ENCODE data around the gene PACRG. TPM values are rescaled to one million over a fixed set of nuclear protein-coding genes. Genes with fewer than 3 reads are reported as not detected.

Gene PACRG
- total and polyA plus RNA-seq, 10 of the 15 experiments (the other 5 are each of a cell fraction or from before 2014, with no cell fraction given): not detected

- DNase-seq (ENCODE audit: low read depth, low spot score) (no peak), ATAC-seq (no peak), FAIRE-seq (no peak)
- intact Hi-C loops (cut with micrococcal nuclease; ENCODE audit: unreplicated experiment): no loop called here
- H4K20me1 ChIP-seq (ENCODE audit: control insufficient read depth, insufficient read depth): no peaks in the 10 kb centered on the region
- in situ Hi-C loops (cut with MboI): no loop called here
- H3K27me3 ChIP-seq (replicated peaks in 1 of 2; ENCODE audit: control insufficient read depth in 2 of 2, insufficient read depth in 2 of 2, low read length in 1 of 2): no peaks in the 10 kb centered on the region; a peak in 1 of 4 replicates
- ChIA-PET POLR2A (no interaction called here), CTCF (no interaction called here), SMC1A (ENCODE audit: uncharacterized antibody, unreplicated experiment) (interaction anchor here (0.8 kb wide), 1 partner anchor 16 kb away, joined by 3 read pairs; no protein-coding TSS in a partner anchor), RAD21 (ENCODE audit: unreplicated experiment) (no interaction called here)
- no peaks in the 10 kb centered on the region for H3K36me3 ChIP-seq (ENCODE audit: control insufficient read depth in 2 of 2, insufficient read depth in 2 of 2, low read length in 1 of 2)
- H3K9me3 ChIP-seq (replicated peaks; ENCODE audit: control insufficient read depth, insufficient read depth, low read length): no peaks in the 10 kb centered on the region
- no peak overlapping the region for H3K27ac ChIP-seq (ENCODE audit: control insufficient read depth, insufficient read depth)
- H3K4me1 ChIP-seq (ENCODE audit: control insufficient read depth, insufficient read depth, low read length): no peaks in the 10 kb centered on the region
- WGBS (ENCODE audit: insufficient coverage, insufficient replicate concordance, low lambda C conversion rate, missing lambda C conversion rate): 60% methylated on average over 27 of the region's 27 CpGs
- TF ChIP-seq IRF4 (IDR thresholded peaks at IDR 0.05; ENCODE audit: low read depth, low read length) (no peak), LARP7 (IDR thresholded peaks at IDR 0.05) (no peak), KDM1A (IDR thresholded peaks at IDR 0.05; ENCODE audit: borderline replicate concordance) (no peak), CREM (IDR thresholded peaks at IDR 0.05; ENCODE audit: low read depth) (no peak), SUPT20H (IDR thresholded peaks at IDR 0.05; ENCODE audit: borderline replicate concordance, control insufficient read depth, low read depth, low read length) (no peak), ZBED1 (IDR thresholded peaks at IDR 0.05; ENCODE audit: borderline replicate concordance) (no peak), CBX3 (IDR thresholded peaks at IDR 0.05; ENCODE audit: borderline replicate concordance, low read depth) (no peak), SREBF1 (IDR thresholded peaks at IDR 0.05; ENCODE audit: low read length) (no peak), ZSCAN29 (IDR thresholded peaks at IDR 0.05) (no peak), SMAD5 (IDR thresholded peaks at IDR 0.05; ENCODE audit: low read depth) (no peak), SUZ12 (IDR thresholded peaks at IDR 0.05; ENCODE audit: unreplicated experiment) (no peak), CBX5 (IDR thresholded peaks at IDR 0.05; ENCODE audit: low read depth) (no peak), NR2C1 (IDR thresholded peaks at IDR 0.05) (no peak), STAT3 (IDR thresholded peaks at IDR 0.05; ENCODE audit: low read depth, low read length) (no peak), MAX (IDR thresholded peaks at IDR 0.05; ENCODE audit: low read depth, low read length) (no peak), HCFC1 (IDR thresholded peaks at IDR 0.05; ENCODE audit: low read length) (no peak), HDAC2 (IDR thresholded peaks at IDR 0.05) (no peak)
- TF ChIP-seq, protein P1, sequence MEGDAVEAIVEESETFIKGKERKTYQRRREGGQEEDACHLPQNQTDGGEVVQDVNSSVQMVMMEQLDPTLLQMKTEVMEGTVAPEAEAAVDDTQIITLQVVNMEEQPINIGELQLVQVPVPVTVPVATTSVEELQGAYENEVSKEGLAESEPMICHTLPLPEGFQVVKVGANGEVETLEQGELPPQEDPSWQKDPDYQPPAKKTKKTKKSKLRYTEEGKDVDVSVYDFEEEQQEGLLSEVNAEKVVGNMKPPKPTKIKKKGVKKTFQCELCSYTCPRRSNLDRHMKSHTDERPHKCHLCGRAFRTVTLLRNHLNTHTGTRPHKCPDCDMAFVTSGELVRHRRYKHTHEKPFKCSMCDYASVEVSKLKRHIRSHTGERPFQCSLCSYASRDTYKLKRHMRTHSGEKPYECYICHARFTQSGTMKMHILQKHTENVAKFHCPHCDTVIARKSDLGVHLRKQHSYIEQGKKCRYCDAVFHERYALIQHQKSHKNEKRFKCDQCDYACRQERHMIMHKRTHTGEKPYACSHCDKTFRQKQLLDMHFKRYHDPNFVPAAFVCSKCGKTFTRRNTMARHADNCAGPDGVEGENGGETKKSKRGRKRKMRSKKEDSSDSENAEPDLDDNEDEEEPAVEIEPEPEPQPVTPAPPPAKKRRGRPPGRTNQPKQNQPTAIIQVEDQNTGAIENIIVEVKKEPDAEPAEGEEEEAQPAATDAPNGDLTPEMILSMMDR (IDR thresholded peaks at IDR 0.05 in 2 of 3, conservative IDR thresholded peaks at IDR 0.05 in 1 of 3; ENCODE audit: control insufficient read depth in 2 of 3, extremely low read depth in 1 of 3, insufficient read depth in 1 of 3, low read depth in 3 of 3, low read length in 3 of 3): no peak
- TF ChIP-seq, protein P2, sequence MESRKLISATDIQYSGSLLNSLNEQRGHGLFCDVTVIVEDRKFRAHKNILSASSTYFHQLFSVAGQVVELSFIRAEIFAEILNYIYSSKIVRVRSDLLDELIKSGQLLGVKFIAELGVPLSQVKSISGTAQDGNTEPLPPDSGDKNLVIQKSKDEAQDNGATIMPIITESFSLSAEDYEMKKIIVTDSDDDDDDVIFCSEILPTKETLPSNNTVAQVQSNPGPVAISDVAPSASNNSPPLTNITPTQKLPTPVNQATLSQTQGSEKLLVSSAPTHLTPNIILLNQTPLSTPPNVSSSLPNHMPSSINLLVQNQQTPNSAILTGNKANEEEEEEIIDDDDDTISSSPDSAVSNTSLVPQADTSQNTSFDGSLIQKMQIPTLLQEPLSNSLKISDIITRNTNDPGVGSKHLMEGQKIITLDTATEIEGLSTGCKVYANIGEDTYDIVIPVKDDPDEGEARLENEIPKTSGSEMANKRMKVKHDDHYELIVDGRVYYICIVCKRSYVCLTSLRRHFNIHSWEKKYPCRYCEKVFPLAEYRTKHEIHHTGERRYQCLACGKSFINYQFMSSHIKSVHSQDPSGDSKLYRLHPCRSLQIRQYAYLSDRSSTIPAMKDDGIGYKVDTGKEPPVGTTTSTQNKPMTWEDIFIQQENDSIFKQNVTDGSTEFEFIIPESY (IDR thresholded peaks at IDR 0.05): no peak
- no peak overlapping the region for H2AFZ ChIP-seq (ENCODE audit: control insufficient read depth, low read depth, low read length)
- H3K9ac ChIP-seq (ENCODE audit: control insufficient read depth, insufficient read depth, low read length): no peak overlapping the region
- BruUV-seq (replicated peaks): no TSS peak
- no peak overlapping the region for H3K4me3 ChIP-seq
- H3K4me2 ChIP-seq (ENCODE audit: control insufficient read depth, insufficient read depth): no peak overlapping the region
- no peaks in the 10 kb centered on the region for H3K79me2 ChIP-seq (ENCODE audit: control insufficient read depth, insufficient read depth, low read length)
Observed at GRCh38 chr6:163100259-163100658, 372.5 kb downstream of the PACRG start.
